ENCODE data around the gene MLLT10.

Gene MLLT10

DNA sequence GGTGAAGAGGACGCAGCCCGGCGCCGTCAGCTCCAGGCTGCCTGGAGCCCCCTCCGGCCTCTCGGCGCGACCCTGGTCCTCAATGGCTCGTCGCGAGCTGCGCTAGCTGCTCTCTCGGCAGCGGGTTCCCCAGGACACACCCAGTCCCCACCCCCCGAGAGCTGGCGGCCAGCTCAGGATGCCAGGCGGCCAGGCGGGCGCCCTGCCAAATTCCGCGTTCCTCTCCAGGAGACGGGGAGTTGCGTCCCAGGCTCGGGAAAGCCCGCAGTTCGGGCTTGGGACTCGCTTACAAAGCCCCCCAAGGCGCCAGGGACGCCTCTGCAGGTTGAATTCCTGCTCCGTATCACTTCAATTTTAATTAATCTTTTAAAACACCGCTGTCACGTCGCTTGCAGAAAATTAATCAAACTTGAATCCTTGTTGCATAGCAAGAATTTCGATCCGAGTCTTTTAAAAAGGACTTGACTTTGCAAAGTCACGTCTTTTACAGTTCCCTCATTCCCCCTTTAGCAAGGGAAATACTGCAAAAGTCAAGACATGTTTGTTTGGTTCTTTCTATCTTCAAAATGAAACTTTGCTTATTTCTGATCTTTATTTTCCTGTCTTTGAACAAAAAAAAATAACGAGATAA lies 36.7 kb upstream of the MLLT10 start:
- H3K79me2 ChIP-seq = no peaks in the 10 kb centered on the region
- H3K27ac ChIP-seq = peak overlapping the region; percentile 87
- no peaks in the 10 kb centered on the region for H3K36me3 ChIP-seq (ENCODE audit: control insufficient read depth, insufficient read depth, low read length)
- H3K9me3 ChIP-seq (ENCODE audit: control insufficient read depth, low read length) = no peaks in the 10 kb centered on the region
- peak overlapping the region; percentile 90 for H3K4me3 ChIP-seq (ENCODE audit: low read depth, low read length)
- H2AFZ ChIP-seq = peak overlapping the region; percentile 89
- peak overlapping the region; percentile 32 for H3K9ac ChIP-seq
- H3K4me1 ChIP-seq = no peaks in the 10 kb centered on the region
- no peak for TF ChIP-seq CTCF (IDR thresholded peaks at IDR 0.05)
- peak overlapping the region; percentile 87 for H3K4me2 ChIP-seq (ENCODE audit: low read length)
- no peaks in the 10 kb centered on the region for H3K27me3 ChIP-seq (ENCODE audit: control insufficient read depth, insufficient read depth, low read length)

GRCh38 chr10:21498377-21498776 lies 35.7 kb upstream of the MLLT10 start:
- Histone ChIP-seq H3K27ac (no peak overlapping the region), H3K4me1 (no peaks in the 10 kb centered on the region), H3K9me3 (ENCODE audit: control insufficient read depth, low read length) (no peaks in the 10 kb centered on the region), H3K9ac (no peak overlapping the region), H3K36me3 (ENCODE audit: control insufficient read depth, insufficient read depth, low read length) (no peaks in the 10 kb centered on the region), H3K4me3 (ENCODE audit: low read depth, low read length) (no peak overlapping the region), H3K27me3 (ENCODE audit: control insufficient read depth, insufficient read depth, low read length) (no peaks in the 10 kb centered on the region), H3K4me2 (ENCODE audit: low read length) (no peak overlapping the region), H2AFZ (no peak overlapping the region), H3K79me2 (no peaks in the 10 kb centered on the region)
- TF ChIP-seq CTCF (IDR thresholded peaks at IDR 0.05) = no peak

DNA sequence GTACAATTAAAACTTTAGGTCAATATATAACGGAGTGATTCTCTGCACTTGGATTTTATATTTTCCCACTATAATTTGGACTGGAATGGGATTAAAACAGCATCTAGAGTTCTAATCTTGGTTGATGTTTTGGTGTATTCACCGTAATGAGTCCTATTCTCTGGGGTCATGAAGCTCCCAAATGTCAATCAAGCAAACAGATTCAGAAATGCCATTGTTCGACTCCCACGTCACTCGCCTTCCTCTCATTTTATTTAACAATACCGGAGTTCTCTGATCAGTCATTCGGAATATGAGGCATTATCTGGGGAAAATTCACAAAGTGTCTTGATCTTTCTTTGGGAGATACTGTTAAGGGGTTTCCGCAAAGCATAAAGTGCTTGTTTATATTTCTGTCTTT lies 35.0 kb upstream of the MLLT10 start:
- Histone ChIP-seq H3K9me3 (ENCODE audit: control insufficient read depth, low read length) (no peaks in the 10 kb centered on the region), H3K4me1 (no peaks in the 10 kb centered on the region), H3K4me3 (ENCODE audit: low read depth, low read length) (no peak overlapping the region), H3K79me2 (no peaks in the 10 kb centered on the region), H2AFZ (no peak overlapping the region), H3K4me2 (ENCODE audit: low read length) (no peak overlapping the region), H3K27me3 (ENCODE audit: control insufficient read depth, insufficient read depth, low read length) (no peaks in the 10 kb centered on the region), H3K36me3 (ENCODE audit: control insufficient read depth, insufficient read depth, low read length) (no peaks in the 10 kb centered on the region), H3K27ac (no peak overlapping the region), H3K9ac (no peak overlapping the region)
- no peak for TF ChIP-seq CTCF (IDR thresholded peaks at IDR 0.05)

- Histone ChIP-seq H3K27me3 (ENCODE audit: control insufficient read depth, insufficient read depth, low read length) (no peaks in the 10 kb centered on the region), H3K36me3 (ENCODE audit: control insufficient read depth, insufficient read depth, low read length) (no peaks in the 10 kb centered on the region), H3K9me3 (ENCODE audit: control insufficient read depth, low read length) (no peaks in the 10 kb centered on the region), H2AFZ (no peak overlapping the region), H3K79me2 (no peaks in the 10 kb centered on the region), H3K27ac (no peak overlapping the region), H3K4me2 (ENCODE audit: low read length) (no peak overlapping the region), H3K4me1 (no peaks in the 10 kb centered on the region), H3K9ac (no peak overlapping the region), H3K4me3 (ENCODE audit: low read depth, low read length) (no peak overlapping the region)
- no peak for TF ChIP-seq CTCF (IDR thresholded peaks at IDR 0.05)
Observed at GRCh38 chr10:21499701-21500577, 34.1 kb upstream of the MLLT10 start.
